Caki2 (cell line): ENCODE measurements around the gene CCDC83. TPM values are rescaled to one million over a fixed set of nuclear protein-coding genes. Genes with fewer than 3 reads are reported as not detected.
"Not testable (repeated sequence)": the region's sequence is repeated elsewhere in the genome, so short reads cannot be mapped to it uniquely, and the experiment has no call there.

ENCODE experiments used
- DNase-seq: peaks from one replicate; pipeline ENCODE4 v3.0.0-alpha.2; 2015; ENCODE audit warnings: low read depth
- in situ Hi-C: cut with HindIII; loops from 2 replicates; pipeline ENCODE4 v1.10.0; 2016; ENCODE audit warnings: low sequenced_read_pairs, low pct_unique_long_range_greater_than_20kb, mixed read lengths
- total RNA-seq: library from RNA; depleted of rRNA; stranded (reverse); fragments of >200 nt; shearing (Covaris generic); gene quantifications from 2 replicates; pipeline ENCODE4 v1.2.3, GENCODE V29; 2014; ENCODE audit warnings: low replicate concordance; rRNA removed

The CCDC83 gene
- total RNA-seq, 1 experiment from 2014 or later = not detected

DNA sequence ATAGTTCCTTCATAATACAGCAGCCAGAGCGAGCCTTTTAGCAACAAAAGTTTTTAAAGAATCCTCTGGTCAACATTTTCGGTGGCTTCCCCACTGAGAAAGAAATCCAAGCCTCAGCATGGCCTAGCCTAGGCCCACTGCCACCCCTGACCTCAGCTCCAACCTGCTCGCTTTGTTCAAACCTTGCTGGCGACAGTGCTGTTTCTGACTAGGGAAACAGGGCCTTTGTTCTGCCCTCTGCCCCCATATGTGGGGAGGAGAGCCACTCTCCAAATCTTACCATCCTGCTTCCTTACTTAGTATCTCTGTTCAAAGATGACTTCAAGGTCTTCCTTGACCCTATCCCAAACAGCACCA lies 95.8 kb downstream of the CCDC83 start:
- in situ Hi-C loops = no loop called here
- no peak for DNase-seq

DNA sequence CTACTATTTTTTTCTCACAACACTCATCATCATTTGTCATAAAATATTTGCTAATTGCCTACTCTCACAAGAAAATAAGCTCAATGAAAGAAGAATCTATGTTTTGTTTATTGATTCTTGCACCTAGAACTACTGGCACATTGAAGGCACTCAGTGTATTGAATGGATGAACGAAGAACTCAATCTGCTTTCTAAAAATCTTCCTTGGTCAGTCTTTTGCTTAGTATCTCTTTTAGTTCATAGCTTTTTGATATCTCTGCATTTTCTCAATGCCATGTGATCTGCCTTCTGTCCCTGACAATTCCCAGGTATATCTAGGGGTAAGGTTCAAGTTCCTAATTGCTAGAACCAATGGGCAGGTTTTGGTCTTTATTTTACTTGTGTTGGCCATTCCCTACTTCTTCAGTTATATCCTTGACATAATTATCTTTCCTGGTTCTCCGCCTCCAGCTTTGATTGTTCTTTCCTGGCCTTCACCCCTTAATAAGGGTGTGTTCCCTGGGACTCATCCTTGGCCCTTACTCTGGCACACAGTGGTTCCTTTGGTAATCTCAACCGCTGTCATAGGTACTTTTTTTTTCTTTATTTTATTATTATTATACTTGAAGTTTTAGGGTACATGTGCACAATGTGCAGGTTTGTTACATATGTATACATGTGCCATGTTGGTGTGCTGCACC lies 96.4 kb downstream of the CCDC83 start:
- no peak for DNase-seq
- in situ Hi-C loops = no loop called here

DNA sequence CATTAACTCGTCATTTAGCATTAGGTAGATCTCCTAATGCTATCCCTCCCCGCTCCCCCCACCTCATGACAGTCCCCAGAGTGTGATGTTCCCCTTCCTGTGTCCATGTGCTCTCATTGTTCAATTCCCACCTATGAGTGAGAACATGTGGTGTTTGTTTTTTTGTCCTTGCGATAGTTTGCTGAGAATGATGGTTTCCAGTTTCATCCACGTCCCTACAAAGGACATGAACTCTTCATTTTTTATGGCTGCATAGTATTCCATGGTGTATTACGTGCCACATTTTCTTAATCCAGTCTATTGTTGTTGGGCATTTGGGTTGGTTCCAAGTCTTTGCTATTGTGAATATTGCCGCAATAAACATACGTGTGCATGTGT lies 96.9 kb downstream of the CCDC83 start:
- in situ Hi-C loops, DNase-seq: not testable (repeated sequence)

DNA sequence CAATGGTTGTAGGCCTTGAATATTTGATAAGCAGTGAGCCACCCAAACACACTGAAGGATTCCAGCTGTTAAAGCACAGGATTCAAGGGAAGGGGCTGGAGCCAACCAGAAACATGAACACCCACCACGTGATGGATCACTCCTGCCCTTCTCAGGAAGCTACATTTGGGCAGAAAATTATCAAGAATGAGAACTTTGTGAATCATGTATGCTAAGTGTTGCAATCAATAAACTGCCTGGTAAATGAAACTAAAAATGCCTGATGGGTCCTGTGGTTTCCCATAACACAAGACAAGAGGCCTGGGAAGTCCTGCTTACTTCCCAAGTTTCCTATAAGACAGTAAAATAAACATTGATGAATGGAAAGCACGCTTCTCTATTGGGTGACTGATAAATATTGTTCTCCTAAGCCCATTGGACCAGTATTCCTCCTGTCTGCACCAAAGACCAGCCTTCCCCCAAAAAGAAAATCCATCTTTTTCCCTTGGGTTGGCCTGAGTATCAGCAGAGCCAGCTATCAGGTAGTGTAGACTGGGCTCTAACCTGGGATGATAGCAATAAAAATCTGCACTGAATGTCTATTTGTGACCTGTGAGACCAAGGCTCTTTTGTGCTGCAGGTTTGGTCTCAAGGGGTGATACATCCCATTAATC lies 98.4 kb downstream of the CCDC83 start:
- in situ Hi-C loops = no loop called here
- DNase-seq = no peak

DNA sequence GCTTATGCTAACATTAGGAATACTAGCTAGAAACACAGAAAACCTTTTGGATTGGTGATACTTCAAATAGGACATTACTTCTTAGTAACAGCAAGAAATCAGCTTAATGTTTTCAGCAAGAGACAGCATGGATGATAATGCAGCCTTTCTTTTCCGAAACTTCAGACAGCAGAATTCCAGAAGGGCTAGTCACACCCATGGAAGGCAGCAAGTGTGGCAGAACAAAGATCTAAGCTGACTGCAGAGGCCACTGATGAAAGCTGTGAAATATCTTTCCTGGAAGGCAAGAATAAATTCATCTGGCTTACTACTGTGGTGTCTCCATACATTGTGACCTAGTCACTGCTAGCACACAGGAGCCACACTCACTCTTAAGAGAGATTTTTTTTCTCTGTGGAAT lies 100.3 kb downstream of the CCDC83 start:
- no peak for DNase-seq
- in situ Hi-C loops = no loop called here

- in situ Hi-C loops = no loop called here
- no peak for DNase-seq
These were observed 105.5 kb downstream of the CCDC83 start for GRCh38 chr11:85960678-85961077.

GRCh38 chr11:85961130-85961529 lies 105.9 kb downstream of the CCDC83 start:
- DNase-seq = no peak
- in situ Hi-C loops = no loop called here

GRCh38 chr11:85961930-85962363 lies 106.8 kb downstream of the CCDC83 start:
- in situ Hi-C loops = no loop called here

DNA sequence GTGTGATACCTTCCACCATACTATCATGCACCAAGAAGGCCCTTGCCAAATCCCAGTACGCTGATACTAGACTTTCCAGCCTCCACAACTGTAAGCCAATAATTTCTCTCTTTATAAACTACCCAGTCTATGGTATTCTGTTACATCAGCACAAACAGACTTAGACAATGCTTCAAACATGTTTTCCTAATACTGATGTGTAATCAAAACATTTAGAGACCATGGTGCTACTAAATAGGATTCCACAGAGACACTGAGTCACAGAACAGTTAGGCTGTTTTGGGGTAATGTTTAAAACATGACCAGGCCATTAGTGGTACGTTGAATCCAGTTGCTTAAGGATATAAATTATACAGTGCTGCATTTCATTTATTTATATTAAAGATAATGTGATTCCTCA lies 110.0 kb downstream of the CCDC83 start:
- in situ Hi-C loops = no loop called here
- no peak for DNase-seq

More at GRCh38 chr11:85961930-85962363, 106.8 kb downstream of the CCDC83 start:
- DNase-seq = no peak

DNA sequence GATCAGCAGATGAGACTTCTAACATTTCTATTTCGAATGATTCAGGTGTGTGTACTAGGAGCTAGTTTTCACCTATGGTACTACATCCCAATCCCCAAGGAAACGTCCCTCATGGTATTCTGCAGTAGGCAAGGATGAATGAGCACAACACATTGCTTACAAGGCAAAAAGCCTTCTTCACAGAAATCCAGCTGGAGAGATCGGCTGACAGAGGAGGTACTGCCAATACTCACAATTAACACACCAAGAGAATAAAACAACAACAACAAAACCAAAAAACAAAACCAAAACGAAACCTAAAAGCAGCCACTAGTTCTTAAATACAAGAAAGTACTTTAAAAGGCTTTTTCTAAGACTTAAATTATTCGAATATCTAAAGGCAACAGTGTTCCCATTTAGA lies 112.3 kb downstream of the CCDC83 start:
- in situ Hi-C loops = no loop called here
- no peak for DNase-seq

Other genes starting within 250 kb of the CCDC83 start
- gene DLG2, start 228.0 kb upstream of the CCDC83 start, total RNA-seq = 0.06 and 0.20 TPM in 2 replicates
- 48.0 and 49.5 TPM in 2 replicates for gene TMEM126B, start 226.8 kb upstream of the CCDC83 start, total RNA-seq
- gene TMEM126A, start 207.4 kb upstream of the CCDC83 start, total RNA-seq = 26.8 and 30.6 TPM in 2 replicates
- 27.3 and 34.2 TPM in 2 replicates for gene CREBZF, start 190.3 kb upstream of the CCDC83 start, total RNA-seq
- gene CCDC89, start 169.2 kb upstream of the CCDC83 start, total RNA-seq = 0.30 TPM in 1 of 2 replicates, not detected in the other
- 12.9 and 18.6 TPM in 2 replicates for gene SYTL2, start 44.2 kb upstream of the CCDC83 start, total RNA-seq
- 52.2 and 116 TPM in 2 replicates for gene PICALM, start 213.7 kb downstream of the CCDC83 start, total RNA-seq